T47D (cell line): ENCODE results near the gene BRAP.
"Not testable (repeated sequence)": the region's sequence is repeated elsewhere in the genome, so short reads cannot be mapped to it uniquely, and the experiment has no call there.

Experiments used
- DNase-seq, 2 experiments: peaks; one replicate each; pipeline versions ENCODE4 v3.0.0 to v3.0.0-alpha.2; 2011 to 2012; ENCODE audit warnings: low read depth in 1 of 2, low spot score in 1 of 2
- JUND ChIP-seq: IDR thresholded peaks from 2 replicates; pipeline ENCODE4 v1.6.1; 2012; ENCODE audit warnings: low read depth
- in situ Hi-C: cut with HindIII; loops from 2 replicates; pipeline ENCODE4 v1.10.0; 2016; ENCODE audit warnings: low sequenced_read_pairs, low pct_unique_long_range_greater_than_20kb

Gene BRAP

GRCh38 chr12:111598637-111599452 is 86.9 kb downstream of the BRAP start, which contains the start of gene ATXN2:
Gene ATXN2, minus strand, starts transcription at chr12:111599315. Its CDS starts 281 bp downstream, at chr12:111599034.
- no peak for TF ChIP-seq JUND
- in situ Hi-C loops = no loop called here
- DNase-seq = peak; percentile 85 to 86

GRCh38 chr12:111597831-111598636 is 87.7 kb downstream of the BRAP start:
- in situ Hi-C loops = no loop called here
- no peak for TF ChIP-seq JUND
- DNase-seq = peak; percentile 63 to 69

GRCh38 chr12:111596985-111597830 is 88.5 kb downstream of the BRAP start:
- TF ChIP-seq JUND = no peak
- DNase-seq = peak; percentile 61 to 87
- in situ Hi-C loops = no loop called here

DNA sequence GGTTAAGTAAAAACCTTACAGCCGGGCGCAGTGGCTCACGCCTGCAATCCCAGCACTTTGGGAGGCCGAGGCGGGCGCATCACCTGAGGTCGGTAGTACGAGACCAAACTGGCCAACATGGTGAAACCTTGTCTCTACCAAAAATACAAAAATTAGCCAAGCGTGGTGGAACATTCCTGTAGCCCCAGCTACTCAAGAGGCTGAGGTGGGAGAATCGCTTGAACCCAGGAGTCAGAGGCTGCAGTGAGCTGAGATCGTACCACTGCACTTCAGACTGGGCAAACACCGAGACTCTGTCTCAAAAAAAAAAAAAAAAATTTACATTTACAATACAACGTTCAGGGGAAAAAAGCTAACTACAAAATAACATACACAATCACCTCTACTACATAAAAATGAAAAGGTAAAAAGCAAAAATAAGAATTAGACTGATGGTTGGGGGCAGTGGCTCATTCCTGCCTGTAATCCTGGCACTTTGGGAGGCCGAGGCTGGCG is 90.4 kb downstream of the BRAP start:
- in situ Hi-C loops, DNase-seq: not testable (repeated sequence)
